Amniotic epithelial cell (primary cell): ENCODE results near the gene ANKRD60.

Experiments
- DNase-seq: peaks from one replicate; pipeline ENCODE4 v3.0.0-alpha.2; 2010; ENCODE audit warnings: low read depth

The ANKRD60 gene

GRCh38 chr20:58228484-58229197 is at the start of gene ANKRD60:
ANKRD60 (minus strand) TSS chr20:58228653; CDS start chr20:58228653, 0 bp downstream.
- peak; percentile 28 for DNase-seq

- peak; percentile 9 for DNase-seq
These were observed 49.4 kb upstream of the ANKRD60 start for GRCh38 chr20:58277578-58278472.

- no peak for DNase-seq
These were observed 48.7 kb upstream of the ANKRD60 start for GRCh38 chr20:58277107-58277506.

- DNase-seq: no peak
These were observed 45.9 kb upstream of the ANKRD60 start for GRCh38 chr20:58274384-58274783.

- peak; percentile 61 for DNase-seq
These were observed 43.3 kb upstream of the ANKRD60 start for GRCh38 chr20:58271606-58272351.

GRCh38 chr20:58268936-58269619 is 40.6 kb upstream of the ANKRD60 start:
- peak; percentile 33 for DNase-seq

- DNase-seq: no peak
These were observed 40.0 kb upstream of the ANKRD60 start for GRCh38 chr20:58268421-58268821.

GRCh38 chr20:58267389-58268215 is 39.1 kb upstream of the ANKRD60 start:
- no peak for DNase-seq

GRCh38 chr20:58264271-58264670 is 35.8 kb upstream of the ANKRD60 start:
- DNase-seq: no peak

GRCh38 chr20:58261660-58262059 is 33.2 kb upstream of the ANKRD60 start:
- DNase-seq: no peak

GRCh38 chr20:58260006-58260405 is 31.6 kb upstream of the ANKRD60 start:
- DNase-seq: no peak

- DNase-seq: no peak
These were observed 28.4 kb upstream of the ANKRD60 start for GRCh38 chr20:58256842-58257241.

GRCh38 chr20:58256307-58256706 is 27.9 kb upstream of the ANKRD60 start:
- DNase-seq: no peak

- no peak for DNase-seq
These were observed 26.4 kb upstream of the ANKRD60 start for GRCh38 chr20:58254890-58255289.

GRCh38 chr20:58251979-58252591 is 23.6 kb upstream of the ANKRD60 start:
- DNase-seq: peak; percentile 92

- DNase-seq: no peak
These were observed 23.0 kb upstream of the ANKRD60 start for GRCh38 chr20:58251348-58251978.

- peak; percentile 50 for DNase-seq
These were observed 17.9 kb upstream of the ANKRD60 start for GRCh38 chr20:58246346-58246745.

GRCh38 chr20:58245931-58246330 is 17.5 kb upstream of the ANKRD60 start:
- no peak for DNase-seq

GRCh38 chr20:58245181-58245891 is 16.9 kb upstream of the ANKRD60 start:
- DNase-seq: no peak
